Mammary epithelial cell (primary cell): ENCODE measurements around the gene THBD.

Experiments
- CTCF ChIP-seq, 2 donors: IDR thresholded peaks in 1 of 2; conservative IDR thresholded peaks in 1 of 2; 2 replicates each; pipeline ENCODE4 v1.5.1; 2011 to 2012; ENCODE audit warnings: inconsistent platforms in 2 of 2, low read length in 2 of 2, mild to moderate bottlenecking in 2 of 2, control low read depth in 1 of 2, low read depth in 1 of 2; ENCODE audit not compliant: insufficient read depth in 1 of 2; ENCODE audit errors: extremely low read depth in 1 of 2
- EZH2 ChIP-seq: IDR thresholded peaks from 2 replicates; pipeline ENCODE4 v1.6.1; 2012; ENCODE audit warnings: low read length, inconsistent platforms, borderline replicate concordance

DNA sequence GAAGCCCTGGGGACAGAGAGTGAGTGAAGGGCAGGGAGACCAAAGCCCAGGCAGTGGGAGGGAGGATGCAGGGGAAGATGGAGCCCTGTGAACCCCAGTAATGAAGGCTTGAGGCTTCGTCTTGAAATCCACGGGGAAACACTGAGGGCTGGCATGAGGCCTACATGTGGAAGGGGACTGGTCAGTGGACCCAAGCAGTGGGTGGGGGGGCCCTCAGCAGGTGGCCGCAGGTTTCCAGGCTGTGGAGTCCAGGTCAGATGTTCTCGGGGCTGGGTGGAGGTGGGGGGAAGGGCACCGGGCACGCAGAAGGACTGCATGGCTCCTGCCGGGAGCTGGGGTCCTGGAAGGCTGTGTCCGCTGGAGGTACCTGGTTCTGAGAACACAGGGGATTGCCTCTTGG, 39.4 kb upstream of the THBD start:
- TF ChIP-seq CTCF (conservative IDR thresholded peaks at IDR 0.05 in 1 of 2, IDR thresholded peaks at IDR 0.05 in 1 of 2; ENCODE audit: extremely low read depth in 1 of 2, insufficient read depth in 1 of 2, low read depth in 1 of 2, low read length in 2 of 2), result no peak
- TF ChIP-seq EZH2, result no peak
